GM12875 (cell line): ENCODE measurements around the gene GTF3C5.

Experiments used
- H3K4me3 ChIP-seq: one replicate; pipeline ENCODE4 v1.5.1; 2011; ENCODE audit warnings: low read depth, low read length, control low read depth
- TF ChIP-seq, protein P1 (sequence below): IDR thresholded peaks from 2 replicates; pipeline ENCODE4 v1.5.1; 2011; ENCODE audit warnings: low read depth, mild to moderate bottlenecking, control low read depth, inconsistent platforms, low read length, moderate library complexity, borderline replicate concordance; ENCODE audit not compliant: insufficient read depth

The GTF3C5 gene, protein sequence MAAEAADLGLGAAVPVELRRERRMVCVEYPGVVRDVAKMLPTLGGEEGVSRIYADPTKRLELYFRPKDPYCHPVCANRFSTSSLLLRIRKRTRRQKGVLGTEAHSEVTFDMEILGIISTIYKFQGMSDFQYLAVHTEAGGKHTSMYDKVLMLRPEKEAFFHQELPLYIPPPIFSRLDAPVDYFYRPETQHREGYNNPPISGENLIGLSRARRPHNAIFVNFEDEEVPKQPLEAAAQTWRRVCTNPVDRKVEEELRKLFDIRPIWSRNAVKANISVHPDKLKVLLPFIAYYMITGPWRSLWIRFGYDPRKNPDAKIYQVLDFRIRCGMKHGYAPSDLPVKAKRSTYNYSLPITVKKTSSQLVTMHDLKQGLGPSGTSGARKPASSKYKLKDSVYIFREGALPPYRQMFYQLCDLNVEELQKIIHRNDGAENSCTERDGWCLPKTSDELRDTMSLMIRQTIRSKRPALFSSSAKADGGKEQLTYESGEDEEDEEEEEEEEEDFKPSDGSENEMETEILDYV

DNA sequence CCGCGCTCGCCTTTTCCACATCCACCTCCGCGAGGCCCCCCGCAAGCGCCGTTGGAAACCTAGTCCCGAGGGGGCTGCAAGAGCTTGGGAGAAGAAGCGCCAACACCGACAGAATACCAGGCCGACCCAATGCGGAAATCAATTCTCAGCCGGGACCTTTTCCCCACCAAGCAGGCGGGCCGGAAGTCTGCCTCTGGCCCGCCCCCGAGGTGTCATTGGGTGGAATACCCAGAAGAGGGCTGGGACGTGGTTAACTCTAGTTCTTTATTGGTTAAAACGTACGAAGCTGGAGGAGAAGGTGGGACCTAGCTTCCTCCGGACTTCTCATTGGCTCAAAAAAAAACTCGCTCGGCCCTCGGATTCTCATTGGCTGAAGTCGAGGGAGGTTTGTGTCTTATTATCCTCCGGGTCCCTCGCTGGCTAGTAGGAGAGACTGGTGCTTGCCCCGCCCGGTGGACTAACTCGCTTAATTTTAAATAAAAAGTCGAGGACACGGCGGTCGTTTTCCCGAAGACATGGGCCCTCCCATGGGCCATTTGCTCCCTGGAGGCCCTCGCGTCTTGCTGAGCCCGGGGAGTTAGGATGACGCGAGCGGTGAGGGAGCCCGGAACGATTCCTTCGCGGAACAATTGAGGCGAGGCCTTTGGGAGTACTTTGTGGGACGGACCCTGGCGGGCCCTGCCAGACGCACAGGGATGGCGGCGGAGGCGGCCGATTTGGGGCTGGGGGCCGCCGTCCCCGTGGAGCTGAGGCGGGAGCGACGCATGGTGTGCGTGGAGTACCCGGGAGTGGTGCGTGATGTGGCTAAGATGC lies at the start of gene GTF3C5:
TSS of gene GTF3C5 (plus strand) at position 681 of the 813 bp plus-strand sequence. CDS start at position 696, 15 bp downstream.
- TF ChIP-seq, protein P1, sequence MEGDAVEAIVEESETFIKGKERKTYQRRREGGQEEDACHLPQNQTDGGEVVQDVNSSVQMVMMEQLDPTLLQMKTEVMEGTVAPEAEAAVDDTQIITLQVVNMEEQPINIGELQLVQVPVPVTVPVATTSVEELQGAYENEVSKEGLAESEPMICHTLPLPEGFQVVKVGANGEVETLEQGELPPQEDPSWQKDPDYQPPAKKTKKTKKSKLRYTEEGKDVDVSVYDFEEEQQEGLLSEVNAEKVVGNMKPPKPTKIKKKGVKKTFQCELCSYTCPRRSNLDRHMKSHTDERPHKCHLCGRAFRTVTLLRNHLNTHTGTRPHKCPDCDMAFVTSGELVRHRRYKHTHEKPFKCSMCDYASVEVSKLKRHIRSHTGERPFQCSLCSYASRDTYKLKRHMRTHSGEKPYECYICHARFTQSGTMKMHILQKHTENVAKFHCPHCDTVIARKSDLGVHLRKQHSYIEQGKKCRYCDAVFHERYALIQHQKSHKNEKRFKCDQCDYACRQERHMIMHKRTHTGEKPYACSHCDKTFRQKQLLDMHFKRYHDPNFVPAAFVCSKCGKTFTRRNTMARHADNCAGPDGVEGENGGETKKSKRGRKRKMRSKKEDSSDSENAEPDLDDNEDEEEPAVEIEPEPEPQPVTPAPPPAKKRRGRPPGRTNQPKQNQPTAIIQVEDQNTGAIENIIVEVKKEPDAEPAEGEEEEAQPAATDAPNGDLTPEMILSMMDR, result no peak
- peak within 1 kb of the TSS; percentile 93 for H3K4me3 ChIP-seq

- TF ChIP-seq, protein P1, result no peak
- H3K4me3 ChIP-seq, result no peak overlapping the region
Measured at GRCh38 chr9:132982458-132982857, 48.3 kb upstream of the GTF3C5 start.

DNA sequence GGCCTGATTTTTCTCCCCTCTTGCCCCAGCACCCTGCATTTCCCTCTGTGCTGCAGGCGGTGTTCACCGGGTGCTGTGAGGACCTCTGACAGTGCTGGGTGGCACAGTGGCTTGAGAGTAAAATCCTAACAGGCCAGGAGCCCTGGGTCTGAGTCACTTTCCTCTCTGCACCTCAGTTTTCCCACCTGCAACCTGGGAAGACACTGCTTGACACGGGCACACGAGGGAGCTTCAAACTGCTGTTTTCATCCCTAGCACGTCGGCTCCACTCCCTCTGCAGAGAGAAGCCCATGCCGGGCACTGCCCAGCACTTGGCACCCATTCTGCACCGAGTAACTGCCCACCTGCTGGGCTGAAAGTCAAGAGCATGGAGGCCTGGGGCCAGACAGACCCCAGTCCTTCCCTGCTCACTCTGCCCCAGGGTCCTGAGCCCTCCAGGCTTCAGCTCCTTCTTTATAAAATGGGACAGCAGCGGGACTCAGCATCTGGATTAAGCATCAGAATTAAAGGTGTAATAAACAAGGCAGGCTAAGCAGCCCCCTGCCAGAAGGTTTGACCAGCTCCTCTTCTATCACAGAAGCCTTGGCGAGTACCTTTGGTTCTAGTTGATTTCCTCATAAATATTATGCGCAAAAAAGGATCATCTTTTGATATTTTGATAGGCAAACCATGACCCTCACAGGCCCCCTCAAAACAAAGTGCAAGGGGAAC lies 47.2 kb upstream of the GTF3C5 start:
- TF ChIP-seq, protein P1, result no peak
- H3K4me3 ChIP-seq, result no peak overlapping the region

- TF ChIP-seq, protein P1, result no peak
Measured at GRCh38 chr9:132984202-132985070, 46.4 kb upstream of the GTF3C5 start.

DNA sequence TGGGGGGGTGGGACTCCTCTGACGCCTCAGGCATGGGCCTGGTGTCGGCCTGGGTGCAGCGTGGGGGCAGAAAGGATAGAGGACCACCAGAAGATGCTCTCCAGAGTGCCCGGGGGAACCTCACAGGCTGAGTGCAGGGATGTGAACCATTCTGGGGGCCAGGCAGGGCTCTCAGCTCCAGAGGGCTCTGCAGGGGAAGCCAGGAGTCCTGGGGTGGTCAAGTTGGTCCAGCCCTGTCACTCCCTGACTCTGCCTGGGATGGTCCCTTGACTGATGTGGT lies 45.8 kb upstream of the GTF3C5 start:
- TF ChIP-seq, protein P1, result no peak
- no peak overlapping the region for H3K4me3 ChIP-seq

More at GRCh38 chr9:132984202-132985070, 46.4 kb upstream of the GTF3C5 start:
- H3K4me3 ChIP-seq, result no peak overlapping the region

DNA sequence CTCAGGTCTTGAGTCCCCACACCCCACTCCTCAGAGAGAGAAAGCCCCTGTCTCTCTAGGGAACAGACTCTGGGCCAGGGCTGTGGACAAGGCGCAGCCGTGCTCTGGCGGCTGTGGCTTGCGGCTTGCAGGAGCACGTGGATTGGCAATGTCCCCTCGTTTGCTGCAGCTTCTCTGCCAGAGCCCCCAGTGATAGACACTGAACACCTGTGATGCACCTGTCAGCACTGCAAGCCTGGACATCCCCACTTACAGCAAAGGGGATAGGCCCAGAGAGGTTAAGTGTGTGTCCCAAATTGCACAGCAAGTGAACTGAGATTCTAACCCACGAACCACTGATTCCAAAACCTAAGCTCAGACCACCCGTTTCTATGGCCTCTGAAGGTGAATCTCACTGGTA lies 45.3 kb upstream of the GTF3C5 start:
- TF ChIP-seq, protein P1, result no peak
- H3K4me3 ChIP-seq, result no peak overlapping the region
